ENCODE results near the gene PPP1R9A. TPM values are rescaled to one million over a fixed set of nuclear protein-coding genes. Genes with fewer than 3 reads are reported as not detected.

The PPP1R9A gene
- total and polyA plus RNA-seq, 10 of the 15 experiments (the other 5 are each of a cell fraction or from before 2014, with no cell fraction given) = 0.04 to 0.12 TPM; not detected in 8

GRCh38 chr7:95286096-95286495 lies 378.7 kb downstream of the PPP1R9A start:
- no peaks in the 10 kb centered on the region for H3K9me3 ChIP-seq (replicated peaks; ENCODE audit: control insufficient read depth, insufficient read depth, low read length)
- FAIRE-seq = no peak
- no peaks in the 10 kb centered on the region for H3K79me2 ChIP-seq (ENCODE audit: control insufficient read depth, insufficient read depth, low read length)
- WGBS (ENCODE audit: insufficient coverage, insufficient replicate concordance, low lambda C conversion rate, missing lambda C conversion rate) = 11% methylated on average over 2 of the region's 2 CpGs
- ChIA-PET SMC1A (ENCODE audit: uncharacterized antibody, unreplicated experiment) (interaction anchor here (2.1 kb wide), 1 partner anchor 30 kb away, joined by 6 read pairs; no protein-coding TSS in a partner anchor), POLR2A (no interaction called here), CTCF (interaction anchor here (1.4 kb wide), 2 partner anchors 39 to 191 kb away, joined by 3 read pairs; no protein-coding TSS in a partner anchor), RAD21 (ENCODE audit: unreplicated experiment) (no interaction called here)
- no peak overlapping the region for H2AFZ ChIP-seq (ENCODE audit: control insufficient read depth, low read depth, low read length)
- no TSS peak for BruUV-seq (replicated peaks)
- H3K9ac ChIP-seq (ENCODE audit: control insufficient read depth, insufficient read depth, low read length) = no peak overlapping the region
- intact Hi-C loops (cut with micrococcal nuclease; ENCODE audit: unreplicated experiment) = no loop called here
- H3K4me2 ChIP-seq (ENCODE audit: control insufficient read depth, insufficient read depth) = no peak overlapping the region
- DNase-seq (ENCODE audit: low read depth, low spot score) = no peak
- no peak overlapping the region for H3K4me3 ChIP-seq
- no peak for ATAC-seq
- H3K36me3 ChIP-seq (ENCODE audit: control insufficient read depth in 2 of 2, insufficient read depth in 2 of 2, low read length in 1 of 2) = no peaks in the 10 kb centered on the region
- TF ChIP-seq BHLHE40 (IDR thresholded peaks at IDR 0.05; ENCODE audit: borderline replicate concordance in 1 of 2, low read depth in 2 of 2, low read length in 1 of 2) (no peak), SMARCA5 (IDR thresholded peaks at IDR 0.05) (no peak), MXI1 (IDR thresholded peaks at IDR 0.05; ENCODE audit: low read depth, low read length) (no peak), PAX5 (IDR thresholded peaks at IDR 0.05; ENCODE audit: borderline replicate concordance, low read depth, low read length) (no peak), SPI1 (IDR thresholded peaks at IDR 0.05; ENCODE audit: borderline replicate concordance, insufficient read depth, low read depth, low read length) (no peak), NFYB (IDR thresholded peaks at IDR 0.05; ENCODE audit: insufficient read depth, low read depth, low read length) (no peak), LARP7 (IDR thresholded peaks at IDR 0.05) (no peak), FOS (IDR thresholded peaks at IDR 0.05; ENCODE audit: borderline replicate concordance, extremely low read depth, insufficient read length) (no peak)
- TF ChIP-seq, protein P1, sequence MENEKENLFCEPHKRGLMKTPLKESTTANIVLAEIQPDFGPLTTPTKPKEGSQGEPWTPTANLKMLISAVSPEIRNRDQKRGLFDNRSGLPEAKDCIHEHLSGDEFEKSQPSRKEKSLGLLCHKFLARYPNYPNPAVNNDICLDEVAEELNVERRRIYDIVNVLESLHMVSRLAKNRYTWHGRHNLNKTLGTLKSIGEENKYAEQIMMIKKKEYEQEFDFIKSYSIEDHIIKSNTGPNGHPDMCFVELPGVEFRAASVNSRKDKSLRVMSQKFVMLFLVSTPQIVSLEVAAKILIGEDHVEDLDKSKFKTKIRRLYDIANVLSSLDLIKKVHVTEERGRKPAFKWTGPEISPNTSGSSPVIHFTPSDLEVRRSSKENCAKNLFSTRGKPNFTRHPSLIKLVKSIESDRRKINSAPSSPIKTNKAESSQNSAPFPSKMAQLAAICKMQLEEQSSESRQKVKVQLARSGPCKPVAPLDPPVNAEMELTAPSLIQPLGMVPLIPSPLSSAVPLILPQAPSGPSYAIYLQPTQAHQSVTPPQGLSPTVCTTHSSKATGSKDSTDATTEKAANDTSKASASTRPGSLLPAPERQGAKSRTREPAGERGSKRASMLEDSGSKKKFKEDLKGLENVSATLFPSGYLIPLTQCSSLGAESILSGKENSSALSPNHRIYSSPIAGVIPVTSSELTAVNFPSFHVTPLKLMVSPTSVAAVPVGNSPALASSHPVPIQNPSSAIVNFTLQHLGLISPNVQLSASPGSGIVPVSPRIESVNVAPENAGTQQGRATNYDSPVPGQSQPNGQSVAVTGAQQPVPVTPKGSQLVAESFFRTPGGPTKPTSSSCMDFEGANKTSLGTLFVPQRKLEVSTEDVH (IDR thresholded peaks at IDR 0.05; ENCODE audit: low read depth, partially characterized antibody) = no peak
- TF ChIP-seq, protein P2, sequence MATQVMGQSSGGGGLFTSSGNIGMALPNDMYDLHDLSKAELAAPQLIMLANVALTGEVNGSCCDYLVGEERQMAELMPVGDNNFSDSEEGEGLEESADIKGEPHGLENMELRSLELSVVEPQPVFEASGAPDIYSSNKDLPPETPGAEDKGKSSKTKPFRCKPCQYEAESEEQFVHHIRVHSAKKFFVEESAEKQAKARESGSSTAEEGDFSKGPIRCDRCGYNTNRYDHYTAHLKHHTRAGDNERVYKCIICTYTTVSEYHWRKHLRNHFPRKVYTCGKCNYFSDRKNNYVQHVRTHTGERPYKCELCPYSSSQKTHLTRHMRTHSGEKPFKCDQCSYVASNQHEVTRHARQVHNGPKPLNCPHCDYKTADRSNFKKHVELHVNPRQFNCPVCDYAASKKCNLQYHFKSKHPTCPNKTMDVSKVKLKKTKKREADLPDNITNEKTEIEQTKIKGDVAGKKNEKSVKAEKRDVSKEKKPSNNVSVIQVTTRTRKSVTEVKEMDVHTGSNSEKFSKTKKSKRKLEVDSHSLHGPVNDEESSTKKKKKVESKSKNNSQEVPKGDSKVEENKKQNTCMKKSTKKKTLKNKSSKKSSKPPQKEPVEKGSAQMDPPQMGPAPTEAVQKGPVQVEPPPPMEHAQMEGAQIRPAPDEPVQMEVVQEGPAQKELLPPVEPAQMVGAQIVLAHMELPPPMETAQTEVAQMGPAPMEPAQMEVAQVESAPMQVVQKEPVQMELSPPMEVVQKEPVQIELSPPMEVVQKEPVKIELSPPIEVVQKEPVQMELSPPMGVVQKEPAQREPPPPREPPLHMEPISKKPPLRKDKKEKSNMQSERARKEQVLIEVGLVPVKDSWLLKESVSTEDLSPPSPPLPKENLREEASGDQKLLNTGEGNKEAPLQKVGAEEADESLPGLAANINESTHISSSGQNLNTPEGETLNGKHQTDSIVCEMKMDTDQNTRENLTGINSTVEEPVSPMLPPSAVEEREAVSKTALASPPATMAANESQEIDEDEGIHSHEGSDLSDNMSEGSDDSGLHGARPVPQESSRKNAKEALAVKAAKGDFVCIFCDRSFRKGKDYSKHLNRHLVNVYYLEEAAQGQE (IDR thresholded peaks at IDR 0.05; ENCODE audit: low read depth, low read length) = no peak
- TF ChIP-seq, protein P3, sequence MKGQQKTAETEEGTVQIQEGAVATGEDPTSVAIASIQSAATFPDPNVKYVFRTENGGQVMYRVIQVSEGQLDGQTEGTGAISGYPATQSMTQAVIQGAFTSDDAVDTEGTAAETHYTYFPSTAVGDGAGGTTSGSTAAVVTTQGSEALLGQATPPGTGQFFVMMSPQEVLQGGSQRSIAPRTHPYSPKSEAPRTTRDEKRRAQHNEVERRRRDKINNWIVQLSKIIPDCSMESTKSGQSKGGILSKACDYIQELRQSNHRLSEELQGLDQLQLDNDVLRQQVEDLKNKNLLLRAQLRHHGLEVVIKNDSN (IDR thresholded peaks at IDR 0.05; ENCODE audit: borderline replicate concordance, extremely low read length, insufficient read depth, low read depth, low read length) = no peak
- TF ChIP-seq, protein P4, sequence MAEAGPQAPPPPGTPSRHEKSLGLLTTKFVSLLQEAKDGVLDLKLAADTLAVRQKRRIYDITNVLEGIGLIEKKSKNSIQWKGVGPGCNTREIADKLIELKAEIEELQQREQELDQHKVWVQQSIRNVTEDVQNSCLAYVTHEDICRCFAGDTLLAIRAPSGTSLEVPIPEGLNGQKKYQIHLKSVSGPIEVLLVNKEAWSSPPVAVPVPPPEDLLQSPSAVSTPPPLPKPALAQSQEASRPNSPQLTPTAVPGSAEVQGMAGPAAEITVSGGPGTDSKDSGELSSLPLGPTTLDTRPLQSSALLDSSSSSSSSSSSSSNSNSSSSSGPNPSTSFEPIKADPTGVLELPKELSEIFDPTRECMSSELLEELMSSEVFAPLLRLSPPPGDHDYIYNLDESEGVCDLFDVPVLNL (IDR thresholded peaks at IDR 0.05; ENCODE audit: low read depth, low read length) = no peak
- no peaks in the 10 kb centered on the region for H3K4me1 ChIP-seq (ENCODE audit: control insufficient read depth, insufficient read depth, low read length)
- H4K20me1 ChIP-seq (ENCODE audit: control insufficient read depth, insufficient read depth) = no peaks in the 10 kb centered on the region
- in situ Hi-C loops (cut with MboI) = no loop called here
- 0 out of 4 replicates have a peak, but pooled peaks cover 0 to 2% of the 10 kb centered on the region in 2 experiments for H3K27me3 ChIP-seq (replicated peaks in 1 of 2; ENCODE audit: control insufficient read depth in 2 of 2, insufficient read depth in 2 of 2, low read length in 1 of 2)
- H3K27ac ChIP-seq (ENCODE audit: control insufficient read depth, insufficient read depth) = no peak overlapping the region

All from GM12878 (cell line).